HL-60 (cell line): ENCODE measurements around the gene LRRIQ1.
A peak's percentile ranks its signal among the peaks of the same experiment; 100 is the strongest.

Experiments used
- DNase-seq, 2 experiments: peaks; one replicate each; pipeline ENCODE4 v3.0.0-alpha.2; 2010 to 2020; ENCODE audit warnings: low read depth in 1 of 2, low spot score in 1 of 2
- H3K27ac ChIP-seq: fragments of 250-450 bp; sonication (Bioruptor Pico); replicated peaks from 2 replicates; pipeline ENCODE4 v1.5.1; 2020; ENCODE audit warnings: mild to moderate bottlenecking, moderate library complexity
- H3K27me3 ChIP-seq: fragments of 250-450 bp; sonication (Bioruptor Pico); 2 replicates; pipeline ENCODE4 v1.5.1; 2021; ENCODE audit warnings: mild to moderate bottlenecking, moderate library complexity; ENCODE audit not compliant: insufficient read depth, poor library complexity, severe bottlenecking
- H3K4me3 ChIP-seq: replicated peaks from 2 replicates; pipeline ENCODE4 v1.5.1; 2011; ENCODE audit warnings: mild to moderate bottlenecking, control low read depth, low read length; ENCODE audit not compliant: insufficient read depth
- GABPA ChIP-seq: IDR thresholded peaks from 2 replicates; pipeline ENCODE4 v1.6.1; 2012; ENCODE audit warnings: low read depth
- POLR2AphosphoS5 ChIP-seq: IDR thresholded peaks from 2 replicates; pipeline ENCODE4 v1.6.1; 2012; ENCODE audit warnings: low read depth
- REST ChIP-seq: IDR thresholded peaks from 2 replicates; pipeline ENCODE4 v1.6.1; 2012; ENCODE audit warnings: low read depth; ENCODE audit not compliant: insufficient replicate concordance
- SPI1 ChIP-seq: IDR thresholded peaks from 2 replicates; pipeline ENCODE4 v1.6.1; 2012; ENCODE audit warnings: low read depth, mild to moderate bottlenecking, borderline replicate concordance
- TF ChIP-seq, protein P1 (sequence below): IDR thresholded peaks from one replicate; pipeline ENCODE4 v1.5.1; 2011; ENCODE audit warnings: low read length, control low read depth, inconsistent platforms; ENCODE audit not compliant: insufficient read depth

LRRIQ1 gene

GRCh38 chr12:85018098-85018497, 18.1 kb upstream of the LRRIQ1 start:
- no peaks in the 10 kb centered on the region for H3K27me3 ChIP-seq
- no peak for DNase-seq
- TF ChIP-seq SPI1 = no peak
- TF ChIP-seq, protein P1, sequence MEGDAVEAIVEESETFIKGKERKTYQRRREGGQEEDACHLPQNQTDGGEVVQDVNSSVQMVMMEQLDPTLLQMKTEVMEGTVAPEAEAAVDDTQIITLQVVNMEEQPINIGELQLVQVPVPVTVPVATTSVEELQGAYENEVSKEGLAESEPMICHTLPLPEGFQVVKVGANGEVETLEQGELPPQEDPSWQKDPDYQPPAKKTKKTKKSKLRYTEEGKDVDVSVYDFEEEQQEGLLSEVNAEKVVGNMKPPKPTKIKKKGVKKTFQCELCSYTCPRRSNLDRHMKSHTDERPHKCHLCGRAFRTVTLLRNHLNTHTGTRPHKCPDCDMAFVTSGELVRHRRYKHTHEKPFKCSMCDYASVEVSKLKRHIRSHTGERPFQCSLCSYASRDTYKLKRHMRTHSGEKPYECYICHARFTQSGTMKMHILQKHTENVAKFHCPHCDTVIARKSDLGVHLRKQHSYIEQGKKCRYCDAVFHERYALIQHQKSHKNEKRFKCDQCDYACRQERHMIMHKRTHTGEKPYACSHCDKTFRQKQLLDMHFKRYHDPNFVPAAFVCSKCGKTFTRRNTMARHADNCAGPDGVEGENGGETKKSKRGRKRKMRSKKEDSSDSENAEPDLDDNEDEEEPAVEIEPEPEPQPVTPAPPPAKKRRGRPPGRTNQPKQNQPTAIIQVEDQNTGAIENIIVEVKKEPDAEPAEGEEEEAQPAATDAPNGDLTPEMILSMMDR = no peak
- TF ChIP-seq POLR2AphosphoS5 = no peak
- TF ChIP-seq GABPA = no peak
- TF ChIP-seq REST = no peak
- H3K27ac ChIP-seq = no peak overlapping the region
- H3K4me3 ChIP-seq = no peak overlapping the region

DNA sequence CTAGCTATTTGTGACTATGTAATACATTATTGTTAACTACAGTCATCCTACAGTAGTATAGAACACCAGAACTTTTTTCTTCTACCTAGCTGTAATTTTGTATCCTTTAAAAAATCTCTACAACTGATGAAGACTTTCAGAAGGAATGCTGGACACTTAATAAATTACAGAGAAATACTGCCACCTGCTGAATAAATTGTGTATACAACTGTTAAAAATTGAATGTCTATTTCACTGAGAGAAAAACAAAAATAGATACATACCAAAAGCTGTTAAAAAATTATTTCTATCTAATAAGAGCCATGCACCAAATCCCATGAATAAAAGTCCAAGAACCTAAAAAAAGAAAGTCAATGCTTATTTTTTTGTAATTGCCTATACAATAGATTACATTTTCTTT, 6.7 kb upstream of the LRRIQ1 start:
- H3K27me3 ChIP-seq = no peaks in the 10 kb centered on the region
- no peak overlapping the region for H3K27ac ChIP-seq
- TF ChIP-seq, protein P1 = peak; percentile 18
- no peak for TF ChIP-seq GABPA
- no peak overlapping the region for H3K4me3 ChIP-seq
- no peak for DNase-seq

DNA sequence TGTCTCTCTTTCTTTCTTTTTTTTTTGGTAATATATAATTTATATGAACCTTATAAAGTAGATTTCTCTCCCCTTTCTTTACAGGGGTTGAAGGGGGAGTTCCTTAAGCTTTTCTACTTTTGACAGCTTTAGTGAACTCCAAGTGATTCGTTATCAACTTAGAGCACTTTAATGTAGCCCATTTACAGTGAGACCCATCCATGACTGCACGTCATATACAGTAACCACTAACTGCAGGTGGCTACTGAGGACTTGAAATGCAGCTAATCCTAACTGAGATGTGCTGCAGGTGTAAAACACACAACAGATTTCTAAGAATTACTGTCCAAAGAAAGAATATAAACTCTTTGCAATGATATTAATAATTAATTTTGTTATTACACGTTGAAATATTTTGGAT, 582 bp downstream of the LRRIQ1 start:
- TF ChIP-seq GABPA (no peak), REST (no peak), SPI1 (no peak)
- TF ChIP-seq, protein P1 = no peak
- Histone ChIP-seq H3K27ac (no peak overlapping the region), H3K4me3 (no peak overlapping the region), H3K27me3 (no peaks in the 10 kb centered on the region)
- no peak for DNase-seq

- TF ChIP-seq GABPA = no peak
- TF ChIP-seq SPI1 = no peak
- TF ChIP-seq, protein P1 = no peak
- TF ChIP-seq POLR2AphosphoS5 = no peak
- TF ChIP-seq REST = no peak
- Histone ChIP-seq H3K4me3 (no peak overlapping the region), H3K27me3 (no peaks in the 10 kb centered on the region), H3K27ac (no peak overlapping the region)
- no peak for DNase-seq
Measured at GRCh38 chr12:85041395-85041794, 5.2 kb downstream of the LRRIQ1 start.
